LNCaP clone FGC (cell line): Measurements from ENCODE around the gene RIPPLY2.

ENCODE experiments used
- DNase-seq: peaks from one replicate; pipeline ENCODE4 v3.0.0-alpha.2; 2011; ENCODE audit warnings: low read depth
- H3K4me3 ChIP-seq: 2 replicates; pipeline ENCODE4 v1.5.1; 2011; ENCODE audit warnings: mild to moderate bottlenecking, low read depth, low read length, control low read depth
- TF ChIP-seq, protein P1 (sequence below): IDR thresholded peaks from 2 replicates; pipeline ENCODE4 v1.5.1; 2012; ENCODE audit warnings: mild to moderate bottlenecking; ENCODE audit not compliant: control insufficient read depth, insufficient read depth; ENCODE audit errors: extremely low read depth

RIPPLY2 gene

DNA sequence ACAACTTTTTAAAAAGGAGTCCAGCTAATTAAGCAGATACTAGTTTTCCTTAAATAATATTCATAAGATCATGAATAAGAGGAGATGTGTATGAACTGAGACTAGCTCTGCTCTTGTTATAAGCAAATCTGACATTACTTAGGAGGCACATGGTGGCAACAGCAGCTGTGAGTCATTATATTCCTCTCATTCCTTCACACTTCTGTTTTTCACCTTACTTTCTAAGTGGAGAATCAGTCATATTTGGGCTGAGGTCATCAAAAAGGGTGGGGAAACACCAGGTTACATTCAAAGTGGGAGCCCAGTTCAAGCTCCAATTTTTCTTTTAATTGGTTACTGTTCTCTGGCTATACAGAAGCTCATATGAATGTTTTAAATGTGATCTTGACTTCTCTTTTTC is 6.0 kb upstream of the RIPPLY2 start:
- no peak overlapping the region for H3K4me3 ChIP-seq
- TF ChIP-seq, protein P1, sequence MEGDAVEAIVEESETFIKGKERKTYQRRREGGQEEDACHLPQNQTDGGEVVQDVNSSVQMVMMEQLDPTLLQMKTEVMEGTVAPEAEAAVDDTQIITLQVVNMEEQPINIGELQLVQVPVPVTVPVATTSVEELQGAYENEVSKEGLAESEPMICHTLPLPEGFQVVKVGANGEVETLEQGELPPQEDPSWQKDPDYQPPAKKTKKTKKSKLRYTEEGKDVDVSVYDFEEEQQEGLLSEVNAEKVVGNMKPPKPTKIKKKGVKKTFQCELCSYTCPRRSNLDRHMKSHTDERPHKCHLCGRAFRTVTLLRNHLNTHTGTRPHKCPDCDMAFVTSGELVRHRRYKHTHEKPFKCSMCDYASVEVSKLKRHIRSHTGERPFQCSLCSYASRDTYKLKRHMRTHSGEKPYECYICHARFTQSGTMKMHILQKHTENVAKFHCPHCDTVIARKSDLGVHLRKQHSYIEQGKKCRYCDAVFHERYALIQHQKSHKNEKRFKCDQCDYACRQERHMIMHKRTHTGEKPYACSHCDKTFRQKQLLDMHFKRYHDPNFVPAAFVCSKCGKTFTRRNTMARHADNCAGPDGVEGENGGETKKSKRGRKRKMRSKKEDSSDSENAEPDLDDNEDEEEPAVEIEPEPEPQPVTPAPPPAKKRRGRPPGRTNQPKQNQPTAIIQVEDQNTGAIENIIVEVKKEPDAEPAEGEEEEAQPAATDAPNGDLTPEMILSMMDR = no peak
- no peak for DNase-seq

DNA sequence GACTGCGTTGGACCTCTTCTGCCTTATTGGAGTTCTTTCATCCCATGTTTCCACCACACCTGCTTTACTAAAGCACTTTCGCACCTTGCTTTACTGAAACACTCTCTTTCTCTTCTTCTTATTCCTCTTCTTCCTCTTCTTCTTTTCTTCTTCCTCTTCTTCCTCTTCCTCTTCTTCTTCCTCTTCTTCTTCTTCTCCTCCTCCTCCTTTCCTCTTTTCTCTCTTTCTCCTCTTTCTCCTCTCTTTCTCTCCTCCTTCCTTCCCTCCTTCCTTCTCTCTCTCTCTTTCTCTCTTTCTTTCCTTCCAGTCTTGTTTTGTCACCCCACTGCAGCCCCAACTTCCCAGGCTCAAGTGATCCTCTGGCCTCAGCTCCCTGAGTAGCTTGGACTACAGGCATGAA is 4.0 kb upstream of the RIPPLY2 start:
- DNase-seq = no peak
- TF ChIP-seq, protein P1 = no peak

DNA sequence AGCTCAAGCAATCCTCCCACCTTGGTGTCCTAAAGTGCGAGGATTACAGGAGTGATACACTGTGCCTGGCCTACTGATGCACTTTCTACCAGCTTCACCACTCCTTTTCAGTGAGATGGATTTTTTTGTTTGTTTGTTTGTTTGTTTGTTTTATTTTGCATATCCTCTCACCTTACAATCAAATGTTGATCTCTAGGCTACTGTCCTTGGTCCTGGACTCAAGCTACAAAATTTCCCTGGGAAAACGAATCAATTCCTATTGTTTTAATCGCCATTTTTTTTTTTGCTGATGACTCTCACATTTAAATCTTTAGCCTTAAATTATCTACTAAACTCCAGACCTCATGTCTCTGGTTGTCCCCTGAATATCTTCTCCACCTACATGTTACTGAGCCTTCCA is 3.5 kb upstream of the RIPPLY2 start:
- no peak for DNase-seq
- TF ChIP-seq, protein P1 = no peak
- H3K4me3 ChIP-seq = no peak overlapping the region

More for the DNA sequence above, 4.0 kb upstream of the RIPPLY2 start:
- H3K4me3 ChIP-seq = no peak overlapping the region

DNA sequence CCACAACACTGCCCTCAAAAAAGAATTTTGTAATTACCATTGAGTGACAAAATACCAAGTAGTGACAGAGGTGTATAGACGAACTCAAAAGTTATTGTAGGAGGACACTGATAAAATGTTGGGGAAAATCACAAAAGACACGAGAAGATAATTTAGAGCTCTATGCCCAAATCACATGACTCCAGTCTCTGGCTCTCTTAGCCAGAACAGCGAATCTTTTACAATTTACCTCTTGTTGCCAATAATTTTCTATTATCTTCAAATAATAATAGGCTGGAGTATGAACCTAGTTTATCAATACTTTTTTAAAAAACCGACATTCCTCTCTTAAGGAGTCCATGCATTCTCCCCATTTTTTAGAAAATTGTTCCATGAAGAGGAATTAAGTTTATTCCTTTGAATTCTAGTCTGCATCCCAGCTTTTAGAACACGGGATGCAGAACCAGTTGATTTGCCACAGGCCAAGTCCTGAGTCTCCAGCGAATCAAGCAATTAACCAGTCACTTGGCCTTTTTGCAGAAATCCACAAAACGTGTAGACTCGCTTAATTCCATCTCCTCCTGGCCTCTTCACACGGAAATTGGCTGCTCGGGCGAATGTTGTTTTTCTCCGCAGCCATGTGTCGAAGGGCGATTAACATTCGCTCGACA is 507 bp upstream of the RIPPLY2 start:
- no peak for DNase-seq
- no peak overlapping the region for H3K4me3 ChIP-seq

DNA sequence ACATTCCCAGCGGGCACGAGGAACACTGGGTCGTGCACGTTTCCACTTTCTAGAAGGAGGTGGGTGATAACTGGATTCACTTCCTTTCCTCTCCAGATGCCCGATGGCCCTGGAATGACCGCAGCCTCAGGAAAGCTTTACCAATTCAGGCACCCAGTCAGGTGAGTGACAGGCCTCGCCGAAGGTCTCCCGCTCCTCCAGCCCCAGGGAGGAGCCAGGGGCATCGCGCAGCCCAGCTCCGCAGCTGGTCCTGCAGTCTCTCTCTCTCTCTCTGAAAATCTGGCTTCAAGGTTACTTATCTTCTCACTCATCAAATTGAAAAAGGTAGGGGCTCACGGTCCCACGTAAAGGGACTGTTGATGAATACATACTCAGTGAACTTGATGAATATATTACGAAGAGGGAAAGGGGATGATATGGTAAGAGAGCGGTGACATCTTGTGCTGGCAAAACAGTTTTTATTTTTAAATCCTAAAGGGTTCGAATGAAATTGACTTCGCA is 891 bp downstream of the RIPPLY2 start:
- no peak for DNase-seq
- no peak overlapping the region for H3K4me3 ChIP-seq
- TF ChIP-seq, protein P1 = no peak

More for the DNA sequence above, 507 bp upstream of the RIPPLY2 start:
- TF ChIP-seq, protein P1 = no peak

DNA sequence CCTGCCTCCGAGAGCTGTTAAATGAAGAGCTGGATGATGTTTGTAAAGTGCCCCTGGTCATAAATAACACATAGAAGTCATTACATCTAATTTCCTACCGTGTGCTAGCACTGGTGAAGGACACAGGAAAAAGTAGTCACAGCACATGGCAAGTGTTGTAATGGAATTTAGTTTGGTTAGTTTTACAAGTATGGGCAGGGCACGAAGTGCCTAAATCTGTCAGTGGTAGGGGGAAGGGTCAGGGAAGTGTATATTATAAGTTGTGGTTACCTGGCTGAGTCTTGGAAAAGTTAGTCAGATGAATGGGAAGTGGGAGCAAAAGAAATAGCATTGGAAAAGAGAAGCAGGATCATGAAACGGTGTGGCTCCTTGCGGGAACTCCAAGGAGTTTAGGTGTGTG is 1.6 kb downstream of the RIPPLY2 start:
- TF ChIP-seq, protein P1 = no peak
- no peak for DNase-seq
- no peak overlapping the region for H3K4me3 ChIP-seq
